Endothelial cell of umbilical vein (primary cell): Measurements from ENCODE around the gene FAM114A1. TPM values are rescaled to one million over a fixed set of nuclear protein-coding genes. Genes with fewer than 3 reads are reported as not detected.

Experiments used
- BruUV-seq: library from RNA; stranded (reverse); fragments of 400-500 nt; replicated peaks from 2 replicates; lab custom pipeline; 2021; lab: Mats Ljungman, UMichigan
- CTCF ChIA-PET: fragments of 300-600, 350-600 bp; sonication (Branson Sonifier 250); formaldehyde crosslinking; loops from one replicate; lab custom pipeline; 2021; ENCODE audit warnings: antibody characterized with exemption, inconsistent platforms; lab: Charles Lee
- POLR2A ChIA-PET: fragments of 300-600, 350-600 bp; sonication (Branson Sonifier 250); formaldehyde crosslinking; loops from one replicate; lab custom pipeline; 2021; ENCODE audit warnings: antibody characterized with exemption, inconsistent platforms; lab: Charles Lee
- DNase-seq: peaks from one replicate; pipeline ENCODE4 v3.0.0-alpha.2; 2011; ENCODE audit warnings: low read depth, low spot score
- FAIRE-seq: peaks from 2 replicates; lab custom pipeline; 2011; peaks lifted over from hg19 to GRCh38; lab: Jason Lieb, UNC
- H2AFZ ChIP-seq: 2 replicates; pipeline ENCODE4 v1.6.0; 2012; ENCODE audit warnings: low read depth, low read length, control low read depth, inconsistent platforms
- H3K27ac ChIP-seq: 2 replicates; pipeline ENCODE4 v1.5.1; 2011; ENCODE audit warnings: low read depth, mild to moderate bottlenecking, control low read depth, low read length, moderate library complexity; ENCODE audit not compliant: insufficient read depth
- H3K27me3 ChIP-seq, 2 experiments: 2 replicates each; pipeline versions ENCODE4 v1.6.0 to v1.6.1; 2011; ENCODE audit warnings: low read length in 2 of 2, mixed read lengths in 1 of 2; ENCODE audit not compliant: control insufficient read depth in 2 of 2, insufficient read depth in 2 of 2
- H3K36me3 ChIP-seq, 2 experiments: 2 replicates in 1 of 2; 3 replicates in 1 of 2; pipeline ENCODE4 v1.5.1; 2011; ENCODE audit warnings: low read length in 2 of 2, mild to moderate bottlenecking in 1 of 2, moderate library complexity in 1 of 2; ENCODE audit not compliant: control insufficient read depth in 2 of 2, insufficient read depth in 2 of 2; ENCODE audit errors: extremely low read depth in 1 of 2
- H3K4me1 ChIP-seq: 3 replicates; pipeline ENCODE4 v1.5.1; 2011; ENCODE audit warnings: mild to moderate bottlenecking, low read length; ENCODE audit not compliant: control insufficient read depth, insufficient read depth; ENCODE audit errors: extremely low read depth
- H3K4me2 ChIP-seq: 2 replicates; pipeline ENCODE4 v1.6.1; 2011; ENCODE audit warnings: low read length, control low read depth, mixed read lengths; ENCODE audit not compliant: insufficient read depth
- H3K4me3 ChIP-seq, 3 experiments: fragments of 200-600 bp in 1 of 3; sonication (generic), shearing (Covaris generic) in 1 of 3; replicated peaks in 1 of 3; 2 replicates each; pipeline ENCODE4 v1.5.1; 2011 to 2016; ENCODE audit warnings: control low read depth in 3 of 3, low read length in 3 of 3, mild to moderate bottlenecking in 2 of 3, inconsistent platforms in 1 of 3, low read depth in 1 of 3, moderate library complexity in 1 of 3; ENCODE audit not compliant: insufficient read depth in 1 of 3
- H3K79me2 ChIP-seq: 2 replicates; pipeline ENCODE4 v1.6.0; 2012; ENCODE audit warnings: low read length, inconsistent platforms; ENCODE audit not compliant: control insufficient read depth, insufficient read depth
- H3K9ac ChIP-seq: replicated peaks from 2 replicates; pipeline ENCODE3; 2011; ENCODE audit warnings: low read length, control low read depth; ENCODE audit not compliant: insufficient read depth; ENCODE audit errors: extremely low read depth
- H3K9me1 ChIP-seq: replicated peaks from 3 replicates; pipeline ENCODE4 v1.6.0; 2011; ENCODE audit warnings: mild to moderate bottlenecking, low read length; ENCODE audit not compliant: control insufficient read depth, insufficient read depth; ENCODE audit errors: extremely low read depth
- H3K9me3 ChIP-seq: replicated peaks from 2 replicates; pipeline ENCODE4 v1.5.1; 2012; ENCODE audit warnings: low read length, inconsistent platforms; ENCODE audit not compliant: control insufficient read depth, insufficient read depth
- H4K20me1 ChIP-seq: replicated peaks from 2 replicates; pipeline ENCODE3; 2011; ENCODE audit warnings: mild to moderate bottlenecking, low read length; ENCODE audit not compliant: control insufficient read depth, insufficient read depth; ENCODE audit errors: extremely low read depth
- EZH2 ChIP-seq: IDR thresholded peaks from 2 replicates; pipeline ENCODE4 v1.6.1; 2012; ENCODE audit warnings: borderline replicate concordance, low read depth, mild to moderate bottlenecking, moderate library complexity, low read length, inconsistent platforms; ENCODE audit not compliant: severe bottlenecking
- FOS ChIP-seq: IDR thresholded peaks from 2 replicates; pipeline ENCODE4 v1.6.1; 2011; ENCODE audit warnings: mild to moderate bottlenecking, low read length, moderate library complexity, borderline replicate concordance; ENCODE audit not compliant: insufficient read depth
- GATA2 ChIP-seq: IDR thresholded peaks from 2 replicates; pipeline ENCODE4 v1.7.0; 2011; ENCODE audit warnings: low read depth, mild to moderate bottlenecking, moderate library complexity, mixed read lengths, low read length; ENCODE audit not compliant: insufficient read length, insufficient read depth
- JUN ChIP-seq: IDR thresholded peaks from 2 replicates; pipeline ENCODE4 v1.6.1; 2011; ENCODE audit warnings: borderline replicate concordance, low read depth; ENCODE audit not compliant: insufficient read length, insufficient read depth
- MYC ChIP-seq: IDR thresholded peaks from one replicate; pipeline ENCODE4 v1.6.1; 2011; ENCODE audit warnings: mild to moderate bottlenecking, low read depth, low read length
- POLR2A ChIP-seq: IDR thresholded peaks from 2 replicates; pipeline ENCODE4 v1.6.1; 2012; ENCODE audit warnings: low read depth, mild to moderate bottlenecking, control low read depth, low read length
- POLR2AphosphoS5 ChIP-seq: IDR thresholded peaks from 2 replicates; pipeline ENCODE4 v1.6.1; 2012; ENCODE audit warnings: low read depth, mild to moderate bottlenecking, control low read depth, low read length, moderate library complexity; ENCODE audit not compliant: insufficient read depth
- dilution Hi-C: fragments of 300-500 bp; cut with MboI; formaldehyde crosslinking; loops from one replicate; pipeline ENCODE4 v1.15.0; 2019; ENCODE audit warnings: low sequenced_read_pairs; ENCODE audit not compliant: extremely low pct_ligation_motif_present
- intact Hi-C: fragments of 100-400 bp; cut with micrococcal nuclease; formaldehyde crosslinking; loops from one replicate; pipeline ENCODE4 v1.10.0; 2022
- polyA plus RNA-seq, 4 experiments: library from polyadenylated mRNA; depleted of rRNA in 3 of 4; stranded (reverse) in 3 of 4; unstranded in 1 of 4; fragments of >200 nt; gene quantifications; 2 replicates each; pipeline versions ENCODE4 v1.2.1 to v1.2.3, GENCODE V29; 2011 to 2012; ENCODE audit warnings: missing spikeins in 1 of 4
- total RNA-seq: library from RNA; stranded (reverse); gene quantifications from 2 replicates; pipeline ENCODE4 v1.2.3, GENCODE V29; 2021
- TF ChIP-seq, protein P1 (sequence below), 2 donors: IDR thresholded peaks; 1 replicate in 1 of 2; 2 replicates in 1 of 2; pipeline ENCODE4 v1.5.1; 2011; ENCODE audit warnings: low read length in 2 of 2, mild to moderate bottlenecking in 2 of 2, moderate library complexity in 2 of 2, control low read depth in 1 of 2, inconsistent platforms in 1 of 2, low read depth in 1 of 2; ENCODE audit not compliant: insufficient read depth in 1 of 2; ENCODE audit errors: extremely low read depth in 1 of 2
- TF ChIP-seq, protein P2 (sequence below): IDR thresholded peaks from 2 replicates; pipeline ENCODE4 v1.6.1; 2011; ENCODE audit not compliant: insufficient read depth, insufficient read length

FAM114A1 gene
- total and polyA plus RNA-seq, 2 donors (not counting 3 experiments of a cell fraction or from before 2014, with no cell fraction given) = 99.2 to 118 TPM

DNA sequence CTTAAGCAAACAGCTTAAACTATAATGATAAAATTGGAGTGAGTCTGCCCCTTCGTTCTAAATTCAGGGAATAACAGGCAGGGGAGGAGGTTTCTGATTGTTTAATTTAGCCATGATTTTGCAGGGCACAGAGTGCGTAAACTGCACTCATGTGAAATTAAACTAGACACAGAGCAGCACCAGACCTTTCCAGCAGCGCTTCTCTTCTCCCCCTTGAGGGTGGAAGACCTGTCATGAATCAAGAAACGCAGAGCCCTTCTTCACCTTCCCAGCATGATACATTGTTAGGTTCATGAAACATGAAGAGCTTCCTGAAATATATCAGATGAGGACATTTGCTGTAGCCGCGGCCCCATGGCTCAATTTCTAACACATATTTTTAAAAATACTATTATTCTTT lies 63.1 kb downstream of the FAM114A1 start:
- POLR2A ChIA-PET = no interaction called here
- CTCF ChIA-PET = interaction anchor here (1.5 kb wide), 1 partner anchor 11 kb away, joined by 5 read pairs; no protein-coding TSS in a partner anchor

DNA sequence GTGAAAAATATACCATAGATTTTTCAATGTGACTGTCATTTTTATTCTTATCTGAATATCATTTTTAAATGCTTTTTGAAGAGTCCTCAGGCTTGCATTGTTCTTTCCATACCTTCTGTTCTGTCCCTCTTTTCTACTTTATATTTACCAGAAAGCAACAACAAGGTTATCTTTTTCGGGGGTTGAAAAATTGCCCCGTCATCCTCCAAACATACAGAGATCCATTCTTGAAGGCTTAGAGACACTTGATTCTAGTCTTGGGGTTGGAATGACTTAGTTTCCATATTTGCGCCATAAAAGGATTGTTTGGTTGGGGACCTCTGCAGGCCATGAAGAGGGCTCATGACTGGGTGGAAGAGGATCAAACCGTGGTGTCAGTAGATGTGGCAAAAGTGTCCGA lies 63.5 kb downstream of the FAM114A1 start:
- Histone ChIP-seq H3K27ac (no peak overlapping the region), H3K9me3 (no peaks in the 10 kb centered on the region), H3K27me3 (no peaks in the 10 kb centered on the region), H3K4me3 (no peak overlapping the region), H3K36me3 (peaks cover 8 to 38% of the 10 kb centered on the region in 2 experiments), H3K9ac (no peak overlapping the region), H3K9me1 (no peaks in the 10 kb centered on the region), H4K20me1 (no peaks in the 10 kb centered on the region), H3K4me1 (no peaks in the 10 kb centered on the region), H3K79me2 (no peaks in the 10 kb centered on the region), H3K4me2 (no peak overlapping the region), H2AFZ (no peak overlapping the region)
- ChIA-PET CTCF (interaction anchor here (1.5 kb wide), 1 partner anchor 11 kb away, joined by 5 read pairs; no protein-coding TSS in a partner anchor), POLR2A (no interaction called here)
- no peak for TF ChIP-seq JUN
- no peak for TF ChIP-seq GATA2
- TF ChIP-seq, protein P1, sequence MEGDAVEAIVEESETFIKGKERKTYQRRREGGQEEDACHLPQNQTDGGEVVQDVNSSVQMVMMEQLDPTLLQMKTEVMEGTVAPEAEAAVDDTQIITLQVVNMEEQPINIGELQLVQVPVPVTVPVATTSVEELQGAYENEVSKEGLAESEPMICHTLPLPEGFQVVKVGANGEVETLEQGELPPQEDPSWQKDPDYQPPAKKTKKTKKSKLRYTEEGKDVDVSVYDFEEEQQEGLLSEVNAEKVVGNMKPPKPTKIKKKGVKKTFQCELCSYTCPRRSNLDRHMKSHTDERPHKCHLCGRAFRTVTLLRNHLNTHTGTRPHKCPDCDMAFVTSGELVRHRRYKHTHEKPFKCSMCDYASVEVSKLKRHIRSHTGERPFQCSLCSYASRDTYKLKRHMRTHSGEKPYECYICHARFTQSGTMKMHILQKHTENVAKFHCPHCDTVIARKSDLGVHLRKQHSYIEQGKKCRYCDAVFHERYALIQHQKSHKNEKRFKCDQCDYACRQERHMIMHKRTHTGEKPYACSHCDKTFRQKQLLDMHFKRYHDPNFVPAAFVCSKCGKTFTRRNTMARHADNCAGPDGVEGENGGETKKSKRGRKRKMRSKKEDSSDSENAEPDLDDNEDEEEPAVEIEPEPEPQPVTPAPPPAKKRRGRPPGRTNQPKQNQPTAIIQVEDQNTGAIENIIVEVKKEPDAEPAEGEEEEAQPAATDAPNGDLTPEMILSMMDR (IDR thresholded peaks at IDR 0.05; ENCODE audit: extremely low read depth in 1 of 2, insufficient read depth in 1 of 2, low read depth in 1 of 2, low read length in 2 of 2) = no peak
- no peak for TF ChIP-seq FOS
- TF ChIP-seq EZH2 = no peak
- TF ChIP-seq POLR2A = no peak
- TF ChIP-seq, protein P2, sequence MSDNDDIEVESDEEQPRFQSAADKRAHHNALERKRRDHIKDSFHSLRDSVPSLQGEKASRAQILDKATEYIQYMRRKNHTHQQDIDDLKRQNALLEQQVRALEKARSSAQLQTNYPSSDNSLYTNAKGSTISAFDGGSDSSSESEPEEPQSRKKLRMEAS = no peak
- no peak for TF ChIP-seq POLR2AphosphoS5
- no peak for TF ChIP-seq MYC
- dilution Hi-C loops (no loop called here), intact Hi-C loops (loop anchor here (5.0 kb wide), 1 partner anchor 111 kb away; no protein-coding TSS in a partner anchor)
- no peak for DNase-seq
- no TSS peak for BruUV-seq
- FAIRE-seq = no peak

More for the DNA sequence above, 63.1 kb downstream of the FAM114A1 start:
- no peak overlapping the region for H3K27ac ChIP-seq
- DNase-seq (no peak), FAIRE-seq (no peak)
- peaks cover 11 to 39% of the 10 kb centered on the region in 2 experiments for H3K36me3 ChIP-seq
- no TSS peak for BruUV-seq
- no peak overlapping the region for H3K9ac ChIP-seq
- no peaks in the 10 kb centered on the region for H3K4me1 ChIP-seq
- no peaks in the 10 kb centered on the region for H3K27me3 ChIP-seq
- no peak overlapping the region for H3K4me3 ChIP-seq
- H2AFZ ChIP-seq = no peak overlapping the region
- no peak for TF ChIP-seq EZH2
- TF ChIP-seq GATA2 = no peak
- no peaks in the 10 kb centered on the region for H3K9me1 ChIP-seq
- dilution Hi-C loops = no loop called here
- H3K9me3 ChIP-seq = no peaks in the 10 kb centered on the region
- no peaks in the 10 kb centered on the region for H3K79me2 ChIP-seq
- no peaks in the 10 kb centered on the region for H4K20me1 ChIP-seq
- no peak overlapping the region for H3K4me2 ChIP-seq
- intact Hi-C loops = loop anchor here (5.0 kb wide), 1 partner anchor 112 kb away; no protein-coding TSS in a partner anchor
